ENCODE measurements around the gene FLYWCH2.

- TF ChIP-seq, protein P1, sequence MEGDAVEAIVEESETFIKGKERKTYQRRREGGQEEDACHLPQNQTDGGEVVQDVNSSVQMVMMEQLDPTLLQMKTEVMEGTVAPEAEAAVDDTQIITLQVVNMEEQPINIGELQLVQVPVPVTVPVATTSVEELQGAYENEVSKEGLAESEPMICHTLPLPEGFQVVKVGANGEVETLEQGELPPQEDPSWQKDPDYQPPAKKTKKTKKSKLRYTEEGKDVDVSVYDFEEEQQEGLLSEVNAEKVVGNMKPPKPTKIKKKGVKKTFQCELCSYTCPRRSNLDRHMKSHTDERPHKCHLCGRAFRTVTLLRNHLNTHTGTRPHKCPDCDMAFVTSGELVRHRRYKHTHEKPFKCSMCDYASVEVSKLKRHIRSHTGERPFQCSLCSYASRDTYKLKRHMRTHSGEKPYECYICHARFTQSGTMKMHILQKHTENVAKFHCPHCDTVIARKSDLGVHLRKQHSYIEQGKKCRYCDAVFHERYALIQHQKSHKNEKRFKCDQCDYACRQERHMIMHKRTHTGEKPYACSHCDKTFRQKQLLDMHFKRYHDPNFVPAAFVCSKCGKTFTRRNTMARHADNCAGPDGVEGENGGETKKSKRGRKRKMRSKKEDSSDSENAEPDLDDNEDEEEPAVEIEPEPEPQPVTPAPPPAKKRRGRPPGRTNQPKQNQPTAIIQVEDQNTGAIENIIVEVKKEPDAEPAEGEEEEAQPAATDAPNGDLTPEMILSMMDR (conservative IDR thresholded peaks at IDR 0.05; ENCODE audit: low read depth in 2 of 2), result no peak
- TF ChIP-seq ZNF331 (CRISPR knock-in tag; IDR thresholded peaks at IDR 0.05; ENCODE audit: low read depth) (no peak), EZH2phosphoT487 (IDR thresholded peaks at IDR 0.05; ENCODE audit: unreplicated experiment) (no peak)
Measured at GRCh38 chr16:2924901-2925755, 42.1 kb downstream of the FLYWCH2 start.
